Lower leg skin (tissue), 3 donors: ENCODE results near the gene MED9.

Experiments
- CTCF ChIP-seq, 3 donors: fragments of 450-650 bp; IDR thresholded peaks; one replicate each; pipeline ENCODE4 v1.5.1; 2016; ENCODE audit warnings: antibody characterized with exemption in 3 of 3, mild to moderate bottlenecking in 3 of 3, moderate library complexity in 2 of 3
- POLR2A ChIP-seq, 2 donors: fragments of 450-650 bp; IDR thresholded peaks; one replicate each; pipeline ENCODE4 v1.6.1; 2016 to 2017; ENCODE audit warnings: antibody characterized with exemption in 2 of 2, mild to moderate bottlenecking in 1 of 2, moderate library complexity in 1 of 2

GRCh38 chr17:17463821-17464220 is 13.0 kb upstream of the MED9 start:
- TF ChIP-seq CTCF (IDR thresholded peaks at IDR 0.05): no peak
- TF ChIP-seq POLR2A (IDR thresholded peaks at IDR 0.05): no peak
